Small intestine (tissue), 7 donors: Measurements from ENCODE around the gene PLXNB2. TPM values are rescaled to one million over a fixed set of nuclear protein-coding genes. Genes with fewer than 3 reads are reported as not detected.

Experiments
- DNase-seq, 2 donors: peaks; one replicate each; pipeline versions ENCODE4 v3.0.0 to v3.0.0-alpha.2; 2013
- FAIRE-seq: peaks from 2 replicates; lab custom pipeline; 2012; peaks lifted over from hg19 to GRCh38; lab: Jason Lieb, UNC
- H3K27ac ChIP-seq, 3 donors: one replicate each; pipeline ENCODE4 v1.5.1; 2013; ENCODE audit warnings: low read length in 2 of 3, mild to moderate bottlenecking in 2 of 3, control low read depth in 1 of 3, inconsistent platforms in 1 of 3, low read depth in 1 of 3, moderate library complexity in 1 of 3
- H3K27me3 ChIP-seq, 3 donors: one replicate each; pipeline ENCODE4 v1.6.1; 2013; ENCODE audit warnings: low read length in 3 of 3, inconsistent platforms in 1 of 3; ENCODE audit not compliant: control insufficient read depth in 3 of 3, insufficient read depth in 3 of 3
- H3K36me3 ChIP-seq, 3 donors: one replicate each; pipeline ENCODE4 v1.6.1; 2013; ENCODE audit warnings: low read length in 3 of 3, inconsistent platforms in 1 of 3, low read depth in 1 of 3, mild to moderate bottlenecking in 1 of 3, moderate library complexity in 1 of 3; ENCODE audit not compliant: control insufficient read depth in 3 of 3, insufficient read depth in 2 of 3
- H3K4me1 ChIP-seq, 3 donors: one replicate each; pipeline ENCODE4 v1.6.1; 2013; ENCODE audit warnings: low read length in 2 of 3, inconsistent platforms in 1 of 3, low read depth in 1 of 3, mild to moderate bottlenecking in 1 of 3, moderate library complexity in 1 of 3; ENCODE audit not compliant: control insufficient read depth in 3 of 3, insufficient read depth in 2 of 3
- H3K4me3 ChIP-seq, 3 donors: one replicate each; pipeline ENCODE4 v1.5.1; 2013; ENCODE audit warnings: low read length in 3 of 3, control low read depth in 1 of 3, inconsistent platforms in 1 of 3, low read depth in 1 of 3, mild to moderate bottlenecking in 1 of 3, moderate library complexity in 1 of 3
- H3K9me3 ChIP-seq, 2 donors: one replicate each; pipeline ENCODE4 v1.6.1; 2013; ENCODE audit warnings: low read depth in 1 of 2, low read length in 1 of 2; ENCODE audit not compliant: control insufficient read depth in 2 of 2, insufficient read depth in 1 of 2
- WGBS, 3 donors: extraction: QIAGEN DNeasy Blood & Tissue Kit; methylation state at CpG; one replicate each; pipeline ENCODE4 v1.1.7; 2013; 5-methylcytosine and 5-hydroxymethylcytosine counted together
- polyA plus RNA-seq, 4 donors: library from polyadenylated mRNA; stranded (reverse) in 3 of 4; unstranded in 1 of 4; fragments of 200-250 nt in 3 of 4; fragments of 120-200 nt in 1 of 4; gene quantifications; one replicate each; pipeline versions ENCODE4 v1.2.1 to v1.2.3, GENCODE V29; 2013
- donor health status: healthy with polysubstance abuse.
- donor health status: control.
- donor health status: control.
- donor health status: Bipolar disorder and iron deficiency.
- donor health status: healthy.

PLXNB2 gene
- polyA plus RNA-seq, 4 donors = 70.3 to 179 (median 95.2) TPM

DNA sequence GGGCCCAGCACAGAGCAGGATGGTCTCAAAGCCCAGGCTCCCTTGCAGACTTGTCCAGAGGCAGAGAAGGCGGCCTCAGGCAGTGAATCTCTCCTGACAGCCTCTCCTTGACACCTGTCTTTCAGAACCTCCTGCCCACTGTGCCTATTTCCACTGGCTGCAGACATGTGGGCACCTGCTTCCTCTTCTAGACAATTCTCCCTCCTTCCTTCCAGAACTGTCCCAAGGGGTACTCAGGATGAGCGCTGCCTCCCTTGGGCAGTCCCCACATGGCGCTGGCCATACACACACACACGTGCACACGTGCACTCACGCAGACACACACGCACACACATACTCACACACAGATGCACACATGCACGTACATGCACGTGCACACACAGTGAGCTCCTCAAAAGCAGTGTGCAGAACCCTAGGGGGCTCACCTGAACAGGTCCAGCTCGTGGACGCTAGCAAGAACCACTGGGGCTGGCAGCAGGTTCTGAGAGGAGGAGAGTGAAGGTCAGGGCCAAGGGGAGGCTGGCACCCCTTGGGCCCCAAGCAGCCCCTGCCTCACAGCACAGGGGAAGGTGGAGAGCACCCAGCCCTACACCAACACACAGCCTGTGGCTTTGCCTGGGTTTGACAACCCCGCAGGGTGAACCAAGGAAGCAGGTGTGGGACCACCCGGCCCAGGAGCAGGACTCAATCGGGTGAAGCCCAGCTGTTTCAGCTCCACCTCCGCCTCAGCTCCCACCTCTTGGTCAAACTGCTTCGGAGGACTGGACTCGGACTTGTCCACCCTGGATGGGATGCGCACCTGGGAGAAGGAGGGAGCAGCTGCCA lies 8.1 kb upstream of the PLXNB2 start:
- H3K27ac ChIP-seq = peak overlapping the region in 1 of 3 donors; percentile 91
- WGBS, 3 donors = 79 to 87% (median 84%) methylated on average over 18 of the region's 18 CpGs

DNA sequence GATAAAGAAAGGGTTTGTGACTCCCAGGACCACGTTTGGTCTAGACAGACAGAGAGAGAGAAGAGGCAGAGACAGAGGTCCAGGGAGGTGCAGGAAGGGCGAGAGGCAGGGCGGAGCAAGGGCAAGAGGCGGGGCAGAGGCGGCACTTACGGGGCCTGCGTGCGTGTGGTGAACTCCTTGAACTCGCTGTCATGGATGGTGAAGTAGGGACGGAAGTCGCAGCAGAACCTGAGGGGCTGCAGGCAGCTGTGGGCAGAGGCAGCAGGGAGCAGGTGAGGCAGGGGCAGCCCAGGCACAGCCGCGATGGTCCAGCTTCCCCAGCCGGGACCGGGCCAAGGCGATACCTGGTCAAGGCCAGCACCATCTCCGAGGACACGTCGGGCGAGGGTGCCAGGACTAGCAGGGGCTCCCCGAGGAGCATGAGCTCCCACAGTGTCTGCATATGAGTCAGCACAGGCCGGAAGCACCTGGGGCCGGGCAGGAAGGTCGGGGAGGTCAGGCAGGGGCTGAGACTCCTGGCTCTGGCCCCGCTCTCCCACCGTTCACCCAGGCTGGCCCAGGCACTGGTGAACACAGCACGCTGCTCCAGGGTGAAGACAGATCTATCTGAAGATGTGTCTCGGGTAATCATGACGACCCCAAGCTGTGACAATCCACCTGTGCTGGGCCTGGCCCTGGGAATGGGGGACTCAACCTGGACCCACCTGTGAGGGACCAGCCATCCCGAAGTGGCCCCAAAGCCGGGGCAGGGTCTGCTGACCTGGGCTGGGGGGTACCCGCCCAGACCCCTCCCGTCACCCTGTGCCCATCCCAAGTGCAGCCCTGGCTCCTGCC lies 7.2 kb upstream of the PLXNB2 start:
- peak; percentile 51 to 85 for DNase-seq

More for the DNA sequence above, 8.1 kb upstream of the PLXNB2 start:
- H3K27me3 ChIP-seq = no peaks in the 10 kb centered on the region
- no peak overlapping the region for H3K4me3 ChIP-seq
- DNase-seq (no peak), FAIRE-seq (no peak)
- H3K36me3 ChIP-seq = peaks cover 0 to 14% (median 0%) of the 10 kb centered on the region in 3 donors
- H3K9me3 ChIP-seq = no peaks in the 10 kb centered on the region
- H3K4me1 ChIP-seq = peaks cover 0 to 4% (median 0%) of the 10 kb centered on the region in 3 donors

DNA sequence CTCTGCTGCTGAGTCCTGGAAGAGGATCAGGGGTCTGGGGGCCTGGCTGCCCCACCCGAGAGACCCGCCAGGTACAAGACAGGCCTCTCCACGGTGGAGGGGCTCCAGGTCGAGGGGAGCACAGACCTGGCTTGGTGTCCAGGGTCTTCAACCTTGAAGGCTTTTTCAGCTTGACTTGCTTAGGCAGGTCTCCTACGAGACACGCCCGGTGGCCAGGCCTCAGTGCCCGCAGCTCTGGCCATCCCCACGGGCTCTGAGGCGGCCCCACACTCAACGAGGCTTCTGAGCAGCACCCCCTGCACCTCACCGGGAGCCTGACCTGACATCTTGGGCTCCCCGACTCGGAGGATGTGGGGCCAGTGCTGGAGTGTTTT lies 6.6 kb upstream of the PLXNB2 start:
- Histone ChIP-seq H3K4me3 (no peak overlapping the region), H3K9me3 (no peaks in the 10 kb centered on the region), H3K4me1 (peaks cover 0 to 7% (median 0%) of the 10 kb centered on the region in 3 donors), H3K36me3 (peaks cover 0 to 18% (median 0%) of the 10 kb centered on the region in 3 donors), H3K27ac (peak overlapping the region in 2 of 3 donors; percentile 17 to 91), H3K27me3 (no peaks in the 10 kb centered on the region)
- 33 to 50% (median 34%) methylated on average over 14 of the region's 14 CpGs for WGBS, 3 donors
- DNase-seq (no peak), FAIRE-seq (no peak)

More for the DNA sequence above, 7.2 kb upstream of the PLXNB2 start:
- Histone ChIP-seq H3K4me1 (peaks cover 0 to 4% (median 0%) of the 10 kb centered on the region in 3 donors), H3K27me3 (no peaks in the 10 kb centered on the region), H3K4me3 (peak overlapping the region in 2 of 3 donors; percentile 2 to 14), H3K9me3 (no peaks in the 10 kb centered on the region), H3K27ac (peak overlapping the region in 2 of 3 donors; percentile 17 to 91), H3K36me3 (peaks cover 0 to 18% (median 0%) of the 10 kb centered on the region in 3 donors)
- 25 to 42% (median 30%) methylated on average over 32 to 33 of the region's 33 CpGs for WGBS, 3 donors
- no peak for FAIRE-seq

DNA sequence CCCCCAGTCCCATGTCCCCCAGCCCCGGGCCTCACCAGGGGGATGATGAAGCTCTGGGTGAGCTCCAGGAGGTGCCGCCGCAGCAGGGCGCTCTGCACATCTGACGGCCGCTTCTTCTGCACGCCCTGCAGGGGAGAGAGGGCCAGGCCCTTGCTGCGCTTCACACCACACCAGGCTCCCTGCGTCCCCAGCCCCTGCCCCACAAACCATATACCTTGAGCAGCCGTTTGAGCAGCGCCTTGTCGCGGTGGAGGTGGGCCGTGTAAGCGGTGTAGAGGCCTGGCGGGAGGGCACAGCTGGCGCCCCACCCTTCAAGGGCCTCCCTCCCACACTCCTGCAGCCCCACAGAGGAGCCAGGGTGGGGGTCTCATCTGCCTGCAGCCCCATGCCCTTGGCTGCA lies 6.2 kb upstream of the PLXNB2 start:
- no peaks in the 10 kb centered on the region for H3K27me3 ChIP-seq
- no peak overlapping the region for H3K4me3 ChIP-seq
- H3K27ac ChIP-seq = no peak overlapping the region
- H3K36me3 ChIP-seq = peaks cover 0 to 18% (median 0%) of the 10 kb centered on the region in 3 donors
- no peak for DNase-seq
- no peaks in the 10 kb centered on the region for H3K9me3 ChIP-seq
- WGBS, 3 donors = 87 to 88% (median 88%) methylated on average over 10 to 17 of the region's 17 CpGs
- peaks cover 0 to 12% (median 0%) of the 10 kb centered on the region in 3 donors for H3K4me1 ChIP-seq
- FAIRE-seq = no peak

DNA sequence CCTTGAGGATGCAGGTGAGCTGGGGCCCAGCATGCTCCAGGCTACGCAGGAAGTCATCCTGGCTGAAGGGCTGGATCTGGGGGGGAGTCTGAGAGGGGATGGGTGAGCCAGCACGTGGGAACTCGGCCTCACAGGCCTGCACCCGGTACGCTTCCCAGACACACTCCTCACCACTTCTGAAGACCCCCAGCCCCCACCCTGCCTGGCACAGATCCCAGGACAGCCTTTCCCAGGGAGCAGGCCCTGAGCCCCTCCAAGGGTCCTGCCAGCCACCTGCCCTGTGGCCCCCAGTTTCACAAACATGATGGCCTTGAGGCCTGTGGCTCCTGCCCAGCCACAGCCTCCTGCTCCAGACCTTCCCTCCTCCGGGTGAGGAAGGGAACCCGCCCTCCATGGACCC lies 5.6 kb upstream of the PLXNB2 start:
- Histone ChIP-seq H3K9me3 (no peaks in the 10 kb centered on the region), H3K27ac (no peak overlapping the region), H3K4me3 (no peak overlapping the region), H3K4me1 (peaks cover 0 to 16% (median 0%) of the 10 kb centered on the region in 3 donors), H3K36me3 (peaks cover 0 to 18% (median 0%) of the 10 kb centered on the region in 3 donors), H3K27me3 (no peaks in the 10 kb centered on the region)
- DNase-seq (no peak), FAIRE-seq (no peak)
- WGBS, 3 donors = 81 to 91% (median 87%) methylated on average over 5 to 7 of the region's 7 CpGs

DNA sequence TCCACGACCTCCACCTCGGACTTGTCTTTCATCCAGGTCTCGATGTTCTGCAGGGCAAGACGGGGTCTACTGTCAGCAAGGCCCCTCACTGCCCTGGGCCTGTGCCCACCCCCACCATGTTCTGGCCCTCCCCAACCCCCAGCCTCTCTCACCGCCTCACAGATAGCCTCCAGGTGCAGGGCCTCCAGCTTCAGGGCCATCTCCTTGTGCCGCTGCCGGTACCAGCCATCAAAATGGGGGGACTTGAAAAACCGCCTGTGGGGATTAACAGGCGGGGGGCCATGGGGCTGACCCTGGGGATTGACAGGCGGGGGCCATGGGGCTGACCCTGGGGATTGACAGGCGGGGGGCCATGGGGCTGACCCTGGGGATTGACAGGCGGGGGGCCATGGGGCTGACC lies 4.9 kb upstream of the PLXNB2 start:
- DNase-seq (no peak), FAIRE-seq (no peak)
- Histone ChIP-seq H3K27me3 (no peaks in the 10 kb centered on the region), H3K4me1 (peaks cover 0 to 20% (median 0%) of the 10 kb centered on the region in 3 donors), H3K4me3 (no peak overlapping the region), H3K27ac (no peak overlapping the region), H3K36me3 (peaks cover 0 to 18% (median 0%) of the 10 kb centered on the region in 3 donors), H3K9me3 (no peaks in the 10 kb centered on the region)
- 89 to 97% (median 96%) methylated on average over 10 to 12 of the region's 12 CpGs for WGBS, 3 donors

DNA sequence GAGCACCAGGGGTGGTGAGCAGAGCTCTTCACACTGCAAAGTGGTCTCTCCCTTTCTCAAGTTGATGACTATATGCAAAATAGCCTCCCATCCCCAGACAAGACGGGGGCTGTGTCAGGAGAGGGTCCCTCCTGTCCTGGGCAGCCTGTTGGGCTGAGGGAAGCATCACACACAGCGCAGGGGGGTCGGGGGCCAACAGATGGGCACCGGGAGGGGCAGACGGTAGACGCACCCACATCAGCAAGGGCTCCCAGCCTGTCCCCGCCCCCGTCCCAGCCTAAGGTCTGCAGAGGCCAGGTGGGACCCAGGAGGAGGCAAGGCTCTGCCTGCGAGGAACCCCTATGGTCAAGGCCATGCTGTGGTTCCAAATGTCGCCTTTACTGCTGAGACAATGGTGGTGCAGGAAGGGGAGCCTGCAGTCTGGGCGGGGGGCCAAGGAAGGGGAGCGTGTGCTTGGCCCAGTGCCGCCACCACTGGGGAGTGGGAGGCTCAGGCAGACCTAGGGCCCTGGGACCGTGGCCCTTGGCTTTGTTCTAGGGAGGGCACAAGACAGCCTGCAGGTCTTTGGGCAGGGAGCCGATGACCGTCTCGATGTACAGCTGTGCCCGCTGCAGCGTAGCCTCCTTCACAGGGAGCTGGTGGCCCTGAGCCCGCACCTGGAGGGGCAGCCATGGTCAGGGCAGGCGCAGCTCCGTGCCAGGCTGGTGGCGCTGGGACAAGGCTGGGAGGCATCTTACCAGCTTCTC lies 4.3 kb upstream of the PLXNB2 start:
- Histone ChIP-seq H3K36me3 (peaks cover 0 to 18% (median 0%) of the 10 kb centered on the region in 3 donors), H3K27ac (no peak overlapping the region), H3K27me3 (no peaks in the 10 kb centered on the region), H3K4me1 (peaks cover 0 to 20% (median 0%) of the 10 kb centered on the region in 3 donors), H3K4me3 (no peak overlapping the region), H3K9me3 (no peaks in the 10 kb centered on the region)
- DNase-seq (no peak), FAIRE-seq (no peak)
- WGBS, 3 donors = 87 to 90% (median 88%) methylated on average over 19 to 23 of the region's 23 CpGs
